Testis (tissue), 3 donors: ENCODE measurements around the gene LIG3. TPM values are rescaled to one million over a fixed set of nuclear protein-coding genes. Genes with fewer than 3 reads are reported as not detected.

Experiments
- DNase-seq: peaks from one replicate; pipeline ENCODE4 v3.0.0-alpha.2; 2019
- H3K27ac ChIP-seq, 2 donors: fragments of 200-600 bp; sonication (generic); one replicate each; pipeline ENCODE4 v1.5.1; 2019
- H3K27me3 ChIP-seq: fragments of 200-600 bp; sonication (generic); one replicate; pipeline ENCODE4 v1.5.1; 2019
- H3K36me3 ChIP-seq: fragments of 200-600 bp; sonication (generic); one replicate; pipeline ENCODE4 v1.5.1; 2017; ENCODE audit warnings: low read depth; ENCODE audit errors: missing control alignments
- H3K4me1 ChIP-seq: fragments of 200-600 bp; sonication (generic); one replicate; pipeline ENCODE4 v1.5.1; 2019
- H3K4me3 ChIP-seq, 2 donors: fragments of 200-600 bp; sonication (generic); one replicate each; pipeline ENCODE4 v1.5.1; 2017 to 2019
- H3K9me3 ChIP-seq: fragments of 200-600 bp; sonication (generic); one replicate; pipeline ENCODE4 v1.5.1; 2017
- POLR2A ChIP-seq: fragments of 450-650 bp; IDR thresholded peaks from one replicate; pipeline ENCODE4 v1.6.1; 2017; ENCODE audit warnings: antibody characterized with exemption, mild to moderate bottlenecking, moderate library complexity
- WGBS, 2 donors: methylation state at CpG; one replicate each; pipeline ENCODE4 v1.1.5; 2018; 5-methylcytosine and 5-hydroxymethylcytosine counted together
- intact Hi-C: fragments of 100-400 bp; cut with DNase I; formaldehyde crosslinking; loops from one replicate; pipeline ENCODE4 v1.15.1; 2023; ENCODE audit warnings: low total_unique reads
- polyA plus RNA-seq: library from polyadenylated mRNA; stranded (reverse); fragments of 350-450 nt; fragmentation: Illumina TruSeq; extraction: RNeasy Lipid Tissue Mini Kit (QIAGEN cat#74804); gene quantifications from one replicate; pipeline ENCODE4 v1.2.3, GENCODE V29; 2014; ENCODE audit warnings: low read depth, low replicate concordance; ENCODE audit not compliant: insufficient read depth
- total RNA-seq, 2 donors: library from RNA; depleted of rRNA; stranded (reverse); fragments of >200 nt; gene quantifications; one replicate each; pipeline ENCODE4 v1.2.3, GENCODE V29; 2016
- TF ChIP-seq, protein P1 (sequence below), 3 experiments: fragments of 450-650 bp in 2 of 3; fragments of 200-600 bp in 1 of 3; sonication (generic) in 1 of 3; IDR thresholded peaks; one replicate each; pipeline ENCODE4 v1.5.1; 2016 to 2019; ENCODE audit warnings: antibody characterized with exemption in 3 of 3, mild to moderate bottlenecking in 2 of 3, moderate library complexity in 1 of 3

The LIG3 gene
- total and polyA plus RNA-seq, 3 donors from 2014 or later, result 54.4 to 70.9 (median 66.7) TPM

DNA sequence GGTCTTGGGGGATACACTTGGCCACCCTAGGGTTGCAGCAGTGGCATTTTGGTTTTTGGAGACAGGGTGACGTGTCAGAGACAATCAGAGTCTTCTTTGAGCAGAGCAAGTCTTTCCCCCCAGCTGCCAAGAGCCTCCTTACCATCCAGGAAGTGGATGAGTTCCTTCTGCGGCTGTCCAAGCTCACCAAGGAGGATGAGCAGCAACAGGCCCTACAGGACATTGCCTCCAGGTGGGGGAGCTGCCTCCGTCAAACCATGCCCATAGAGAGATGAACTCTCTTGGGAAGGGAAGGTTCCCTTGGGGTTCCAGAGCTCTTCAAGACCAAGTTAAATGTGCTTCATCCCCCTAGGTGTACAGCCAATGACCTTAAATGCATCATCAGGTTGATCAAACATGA, 11.3 kb downstream of the LIG3 start:
- DNase-seq, result no peak
- WGBS, 2 donors, result 90 to 100% methylated on average over 1 to 3 of the region's 3 CpGs
- no peak overlapping the region for H3K4me3 ChIP-seq
- H3K9me3 ChIP-seq, result no peaks in the 10 kb centered on the region
- H3K36me3 ChIP-seq, result no peaks in the 10 kb centered on the region
- no peak overlapping the region for H3K27ac ChIP-seq
- no peak for TF ChIP-seq POLR2A
- TF ChIP-seq, protein P1, sequence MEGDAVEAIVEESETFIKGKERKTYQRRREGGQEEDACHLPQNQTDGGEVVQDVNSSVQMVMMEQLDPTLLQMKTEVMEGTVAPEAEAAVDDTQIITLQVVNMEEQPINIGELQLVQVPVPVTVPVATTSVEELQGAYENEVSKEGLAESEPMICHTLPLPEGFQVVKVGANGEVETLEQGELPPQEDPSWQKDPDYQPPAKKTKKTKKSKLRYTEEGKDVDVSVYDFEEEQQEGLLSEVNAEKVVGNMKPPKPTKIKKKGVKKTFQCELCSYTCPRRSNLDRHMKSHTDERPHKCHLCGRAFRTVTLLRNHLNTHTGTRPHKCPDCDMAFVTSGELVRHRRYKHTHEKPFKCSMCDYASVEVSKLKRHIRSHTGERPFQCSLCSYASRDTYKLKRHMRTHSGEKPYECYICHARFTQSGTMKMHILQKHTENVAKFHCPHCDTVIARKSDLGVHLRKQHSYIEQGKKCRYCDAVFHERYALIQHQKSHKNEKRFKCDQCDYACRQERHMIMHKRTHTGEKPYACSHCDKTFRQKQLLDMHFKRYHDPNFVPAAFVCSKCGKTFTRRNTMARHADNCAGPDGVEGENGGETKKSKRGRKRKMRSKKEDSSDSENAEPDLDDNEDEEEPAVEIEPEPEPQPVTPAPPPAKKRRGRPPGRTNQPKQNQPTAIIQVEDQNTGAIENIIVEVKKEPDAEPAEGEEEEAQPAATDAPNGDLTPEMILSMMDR (IDR thresholded peaks at IDR 0.05), result no peak
- H3K27me3 ChIP-seq, result no peaks in the 10 kb centered on the region
- intact Hi-C loops, result no loop called here
- H3K4me1 ChIP-seq, result peaks cover under 1% of the 10 kb centered on the region

DNA sequence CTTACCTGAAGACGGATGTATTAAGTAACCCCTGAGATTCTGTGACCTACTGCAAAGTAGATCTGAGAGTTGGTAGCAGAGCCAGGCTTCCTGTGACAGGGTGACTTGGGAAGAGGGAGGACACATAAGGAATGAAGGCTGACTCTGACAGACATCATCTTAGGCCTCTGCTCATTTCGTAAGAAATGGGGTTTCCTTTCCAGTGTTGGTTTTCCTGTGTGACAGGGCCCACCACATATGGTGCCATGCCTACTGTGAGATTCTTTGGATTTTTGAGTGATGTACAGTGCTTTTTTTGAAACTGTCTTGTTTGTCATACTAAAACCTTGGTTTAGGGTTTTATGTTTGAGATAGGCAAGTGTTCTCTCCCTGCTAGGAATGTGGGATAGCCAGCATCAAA, 12.7 kb downstream of the LIG3 start:
- TF ChIP-seq POLR2A, result no peak
- TF ChIP-seq, protein P1 (IDR thresholded peaks at IDR 0.05), result no peak
- Histone ChIP-seq H3K9me3 (no peaks in the 10 kb centered on the region), H3K36me3 (no peaks in the 10 kb centered on the region), H3K27ac (no peak overlapping the region), H3K27me3 (no peaks in the 10 kb centered on the region), H3K4me3 (no peak overlapping the region), H3K4me1 (peaks cover 15% of the 10 kb centered on the region)
- DNase-seq, result no peak
- 76 to 90% methylated on average over 2 of the region's 2 CpGs for WGBS, 2 donors
- intact Hi-C loops, result no loop called here

DNA sequence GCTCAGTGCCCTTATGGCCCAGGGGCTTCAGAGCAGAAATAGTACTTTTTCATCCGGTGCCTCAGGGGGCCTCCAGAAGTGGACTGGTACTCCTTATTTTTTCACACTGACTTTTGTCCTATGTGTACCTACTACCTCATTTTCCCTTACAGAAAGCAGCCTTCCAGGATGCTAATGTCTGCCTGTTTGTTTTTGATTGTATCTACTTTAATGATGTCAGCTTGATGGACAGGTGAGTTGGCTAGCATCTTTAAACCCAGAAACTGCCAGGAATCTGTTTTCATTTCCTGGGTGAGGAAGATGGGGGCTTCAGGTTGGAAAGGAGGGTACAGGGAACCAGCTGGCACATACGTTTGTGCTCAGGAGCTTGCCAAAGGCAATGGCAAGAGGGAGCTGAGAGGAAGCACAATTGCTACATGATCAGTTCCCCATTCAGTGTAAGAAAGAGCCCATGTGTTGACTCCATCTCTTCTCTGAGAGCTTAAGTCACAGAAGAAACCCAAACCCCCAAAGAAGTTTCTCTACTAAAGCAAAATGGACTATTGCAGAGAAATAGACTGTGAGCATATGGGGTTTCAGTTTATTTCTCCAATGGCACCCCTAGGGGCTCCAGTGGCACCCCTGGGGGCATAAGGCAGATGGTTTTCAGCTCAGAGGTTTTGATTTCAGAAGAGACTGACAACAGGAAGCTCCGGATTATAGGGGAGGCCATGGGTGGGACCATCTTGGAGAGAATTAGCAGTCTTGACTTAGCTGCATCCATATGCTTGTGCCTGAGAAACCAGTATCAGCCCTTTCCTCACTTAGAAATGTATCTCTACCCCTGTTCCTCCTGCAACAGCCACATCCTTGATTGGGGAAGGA, 16.3 kb downstream of the LIG3 start:
- Histone ChIP-seq H3K27ac (peak overlapping the region in 1 of 2 donors; percentile 48), H3K36me3 (no peaks in the 10 kb centered on the region), H3K4me1 (peaks cover 18% of the 10 kb centered on the region), H3K9me3 (no peaks in the 10 kb centered on the region), H3K27me3 (no peaks in the 10 kb centered on the region), H3K4me3 (no peak overlapping the region)
- no peak for TF ChIP-seq POLR2A
- TF ChIP-seq, protein P1 (IDR thresholded peaks at IDR 0.05), result no peak
- intact Hi-C loops, result no loop called here
- 85 to 93% methylated on average over 3 of the region's 3 CpGs for WGBS, 2 donors
- DNase-seq, result no peak

DNA sequence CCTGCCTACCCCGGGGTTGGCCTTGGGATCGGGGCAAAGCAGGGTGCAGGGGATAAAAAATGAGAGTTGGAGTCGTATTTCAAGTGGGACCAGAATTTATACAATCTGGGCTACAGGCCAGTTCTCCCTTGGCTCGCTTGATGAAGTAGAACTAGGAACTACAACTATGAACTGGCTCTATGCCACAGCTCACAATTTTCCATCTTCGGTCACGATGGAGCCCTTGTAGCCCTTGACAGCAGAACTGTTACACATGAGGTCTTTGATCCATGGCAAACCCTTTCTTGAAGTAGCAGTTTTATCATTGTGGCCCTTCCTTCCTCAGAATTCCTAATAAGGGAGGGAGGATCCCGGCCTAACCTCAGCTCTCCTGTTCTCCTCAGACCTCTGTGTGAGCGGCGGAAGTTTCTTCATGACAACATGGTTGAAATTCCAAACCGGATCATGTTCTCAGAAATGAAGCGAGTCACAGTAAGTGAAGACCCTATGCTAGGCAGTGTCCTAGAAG, 17.1 kb downstream of the LIG3 start:
- Histone ChIP-seq H3K4me1 (peaks cover 18% of the 10 kb centered on the region), H3K27me3 (no peaks in the 10 kb centered on the region), H3K27ac (peak overlapping the region; percentile 48 to 64), H3K4me3 (no peak overlapping the region), H3K36me3 (no peaks in the 10 kb centered on the region), H3K9me3 (no peaks in the 10 kb centered on the region)
- DNase-seq, result peak; percentile 89
- 37 to 45% methylated on average over 11 of the region's 11 CpGs for WGBS, 2 donors
- intact Hi-C loops, result no loop called here
- TF ChIP-seq, protein P1 (IDR thresholded peaks at IDR 0.05), result no peak
- no peak for TF ChIP-seq POLR2A
